Fibroblast of mammary gland (primary cell): ENCODE data around the gene TRIP13.

ENCODE experiments used
- DNase-seq: peaks from one replicate; pipeline ENCODE4 v3.0.0-alpha.2; 2010; ENCODE audit warnings: low read depth
- H3K4me3 ChIP-seq: 2 replicates; pipeline ENCODE4 v1.5.1; 2011; ENCODE audit warnings: low read depth, mild to moderate bottlenecking, low read length, moderate library complexity; ENCODE audit not compliant: control insufficient read depth
- CTCF ChIP-seq: conservative IDR thresholded peaks from 2 replicates; pipeline ENCODE4 v1.5.1; 2011; ENCODE audit warnings: low read depth, low read length, inconsistent platforms; ENCODE audit not compliant: control insufficient read depth, insufficient read depth

TRIP13 gene

DNA sequence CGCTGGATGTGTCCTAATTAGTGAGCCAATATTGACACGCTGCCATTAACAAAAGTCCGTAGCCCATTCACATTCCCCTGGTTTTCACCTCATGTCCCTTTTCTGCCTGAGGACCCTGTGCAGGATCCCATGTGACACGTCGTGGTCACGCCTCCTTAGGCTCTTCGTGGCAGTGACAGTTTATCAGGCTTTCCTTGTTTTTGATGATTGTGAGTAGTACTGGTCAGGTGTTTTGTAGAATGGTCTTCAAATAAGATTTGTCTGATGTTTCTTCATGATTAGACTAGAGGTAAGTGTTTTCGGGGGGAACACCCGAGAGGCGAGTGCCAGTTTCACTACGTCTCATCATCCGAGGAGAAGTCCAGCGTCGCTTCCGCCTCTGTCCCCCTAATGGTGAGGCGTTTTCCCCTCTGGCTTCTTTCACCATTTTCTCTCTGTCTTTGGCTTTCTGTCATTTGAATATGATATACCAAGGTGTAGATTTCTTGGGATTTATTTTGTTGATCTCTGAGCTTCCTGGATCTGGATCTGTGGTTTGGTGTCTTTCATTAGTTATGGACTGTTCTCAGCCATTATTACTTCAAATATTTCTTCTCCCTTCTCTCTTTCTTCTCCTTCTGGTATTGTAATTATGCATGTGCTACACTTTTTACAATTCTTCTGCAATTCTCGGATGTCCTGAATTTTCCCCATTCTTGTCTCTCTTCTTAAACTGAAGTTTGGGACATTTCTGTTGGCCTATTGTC, 57.3 kb downstream of the TRIP13 start:
- TF ChIP-seq CTCF: no peak
- no peak overlapping the region for H3K4me3 ChIP-seq
- no peak for DNase-seq

GRCh38 chr5:951940-952596, 59.4 kb downstream of the TRIP13 start:
- no peak for TF ChIP-seq CTCF
- H3K4me3 ChIP-seq: no peak overlapping the region
- DNase-seq: no peak

DNA sequence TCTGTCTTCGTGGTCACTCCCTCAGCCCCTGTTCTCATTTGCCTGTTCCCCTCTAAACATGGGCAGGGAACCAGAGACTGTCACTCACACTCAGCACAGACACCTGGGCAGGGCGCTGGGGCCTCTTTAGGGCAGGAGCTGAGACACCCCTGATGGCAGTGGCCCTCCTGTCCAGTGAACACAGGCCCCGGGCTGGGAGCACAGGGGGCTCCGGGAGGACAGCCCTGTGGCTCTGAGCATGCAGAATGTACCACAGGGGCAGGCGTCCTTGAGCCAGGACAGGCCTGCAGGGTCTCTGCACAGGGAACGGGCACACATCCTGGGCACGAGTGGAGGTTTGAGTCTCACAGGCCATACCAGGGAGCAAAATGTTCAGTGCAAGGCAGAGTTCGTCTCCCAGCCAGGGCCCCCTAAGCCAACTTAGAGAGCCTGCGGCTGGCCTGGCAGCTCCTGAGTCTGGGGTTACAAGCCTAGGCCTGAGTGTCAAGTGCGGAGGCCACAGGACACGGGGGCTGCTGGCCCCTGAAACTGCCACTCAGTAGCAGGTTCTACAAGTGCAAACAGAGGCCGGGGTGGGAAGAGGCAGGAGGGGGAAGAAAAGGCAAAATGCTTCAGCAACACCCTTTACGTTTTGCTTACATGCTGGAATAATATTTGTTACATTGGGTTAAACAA, 60.0 kb downstream of the TRIP13 start:
- no peak for TF ChIP-seq CTCF
- no peak overlapping the region for H3K4me3 ChIP-seq
- no peak for DNase-seq

DNA sequence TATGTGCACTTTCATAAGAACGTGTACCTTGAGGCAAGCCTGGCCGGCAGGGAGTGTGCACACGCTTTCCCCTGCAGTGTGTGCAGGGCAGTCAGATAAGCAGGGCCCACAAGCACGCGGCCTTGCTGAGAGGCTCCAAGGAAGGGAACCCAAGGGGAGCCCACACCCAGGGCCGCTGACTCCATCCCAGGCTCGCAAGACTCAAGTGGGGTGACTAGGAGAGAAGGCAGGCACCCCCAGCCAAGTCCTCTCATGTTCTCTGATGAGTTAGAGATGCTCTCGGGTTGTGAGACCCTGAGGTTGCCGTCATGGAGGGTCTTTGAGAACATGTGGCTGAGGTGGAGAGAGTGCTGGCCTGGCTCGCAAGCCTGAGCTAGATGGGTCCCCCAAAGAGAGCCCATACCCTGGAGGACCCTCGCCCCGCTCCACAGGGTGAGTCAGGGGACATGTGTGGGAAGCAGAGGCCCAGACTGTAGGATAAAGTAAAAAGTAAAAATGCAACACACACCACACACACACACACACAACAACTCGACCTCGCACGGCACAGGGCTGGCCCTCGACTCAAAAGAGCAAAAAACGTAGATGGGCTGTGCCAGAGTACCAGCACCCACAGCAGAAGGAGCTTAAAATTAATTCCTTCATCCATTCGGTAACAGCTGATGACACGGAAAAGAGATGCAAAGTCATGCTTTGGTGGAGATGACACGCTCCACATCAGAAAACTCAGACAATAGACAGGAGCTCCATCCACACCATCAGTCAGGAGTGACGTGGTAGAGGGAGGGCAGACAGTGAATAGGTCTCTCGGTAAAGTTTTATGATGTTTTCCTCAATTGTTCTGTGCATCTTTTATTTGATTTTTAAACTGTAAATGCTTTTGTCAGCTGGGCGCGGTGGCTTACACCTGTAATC, 61.1 kb downstream of the TRIP13 start:
- DNase-seq: no peak
- H3K4me3 ChIP-seq: no peak overlapping the region
- no peak for TF ChIP-seq CTCF

- no peak overlapping the region for H3K4me3 ChIP-seq
- no peak for DNase-seq
- TF ChIP-seq CTCF: no peak
Measured at GRCh38 chr5:955886-956761, 63.4 kb downstream of the TRIP13 start.
